Skeletal muscle cell (primary cell): ENCODE results near the gene HCN4.
A peak's percentile ranks its signal among the peaks of the same experiment; 100 is the strongest.
"Not testable (repeated sequence)": the region's sequence is repeated elsewhere in the genome, so short reads cannot be mapped to it uniquely, and the experiment has no call there.

Source experiments
- DNase-seq: peaks from one replicate; pipeline ENCODE4 v3.0.0-alpha.2; 2010; ENCODE audit warnings: low read depth
- H3K4me3 ChIP-seq: 2 replicates; pipeline ENCODE4 v1.5.1; 2011; ENCODE audit warnings: low read depth, mild to moderate bottlenecking, control low read depth, low read length, moderate library complexity

HCN4 gene

DNA sequence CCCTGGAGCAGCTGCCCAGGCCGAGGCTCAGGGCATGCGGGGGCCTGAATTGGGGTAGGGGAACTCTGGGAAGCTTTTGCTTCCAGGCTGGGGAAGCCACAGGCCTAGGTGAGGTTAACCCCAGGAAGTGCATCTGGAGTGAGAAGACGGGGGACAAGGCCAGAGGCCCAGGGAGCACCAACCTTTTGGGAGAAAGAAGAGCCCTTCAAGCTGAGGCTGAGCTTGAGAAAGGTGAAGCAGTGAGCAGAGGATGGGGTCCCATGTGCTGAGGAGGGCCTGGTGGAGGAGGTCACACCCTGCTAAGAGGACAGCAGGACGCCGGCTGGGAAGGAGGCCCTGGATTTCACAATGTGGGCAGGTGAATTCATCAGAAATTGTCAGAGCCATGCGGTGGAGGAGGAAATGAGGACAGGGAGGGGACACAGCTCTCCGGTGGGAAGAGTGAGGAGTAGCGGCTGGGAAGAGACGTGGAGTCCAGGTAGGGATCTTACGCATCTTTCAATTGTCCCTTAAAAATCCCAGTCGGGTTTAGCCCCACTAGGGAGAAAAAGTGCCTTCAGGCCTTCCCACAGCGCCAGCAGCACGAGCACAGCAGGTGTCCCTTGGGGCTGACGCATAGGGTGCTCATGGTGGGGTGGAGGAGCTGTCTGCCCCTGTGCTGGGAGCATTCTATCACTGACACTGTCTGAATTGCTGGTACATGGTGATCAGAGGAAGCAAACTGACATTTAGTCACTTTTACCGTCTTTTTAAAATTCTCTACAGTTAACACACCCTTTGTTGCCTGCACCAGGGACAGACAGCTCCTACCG lies 50.9 kb downstream of the HCN4 start:
- DNase-seq: no peak
- no peak overlapping the region for H3K4me3 ChIP-seq

DNA sequence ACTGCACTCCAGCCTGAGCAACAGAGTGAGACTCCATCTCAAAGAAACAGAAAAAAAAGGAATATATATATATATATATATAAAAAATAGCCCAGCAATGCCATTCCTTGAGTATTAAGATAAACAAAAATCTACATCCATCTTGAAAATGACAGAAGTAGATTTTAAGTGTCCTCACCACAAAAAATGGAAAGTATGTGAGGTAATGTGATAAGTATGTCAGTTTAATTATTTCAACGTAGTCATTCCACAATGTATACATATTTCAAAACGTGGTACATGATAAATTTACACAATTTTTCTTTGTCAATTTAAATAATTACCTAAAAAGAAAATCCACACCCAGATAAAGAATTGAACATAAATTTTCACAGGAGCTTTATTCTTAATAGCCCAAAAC lies 54.9 kb downstream of the HCN4 start:
- DNase-seq: no peak
- no peak overlapping the region for H3K4me3 ChIP-seq

DNA sequence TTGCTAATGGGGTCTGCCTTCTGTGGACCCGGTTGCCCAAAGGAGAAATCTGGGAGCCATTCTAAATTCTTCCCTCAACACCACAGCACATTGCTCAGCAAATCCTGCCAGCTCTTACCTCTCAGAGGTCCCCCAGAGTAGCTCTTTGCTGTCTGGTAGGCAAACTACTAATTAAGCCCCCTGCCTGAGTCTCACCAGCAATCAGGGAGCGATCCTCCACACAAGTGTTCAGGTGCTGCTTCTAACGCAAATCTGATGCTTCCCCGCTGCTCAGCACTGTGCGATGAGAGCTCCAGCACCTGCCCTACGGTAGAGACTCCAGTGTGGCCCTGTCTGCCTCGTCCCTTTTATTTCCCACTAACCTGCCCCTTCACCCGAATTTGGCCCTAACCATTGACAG lies 60.5 kb downstream of the HCN4 start:
- no peak for DNase-seq
- H3K4me3 ChIP-seq: no peak overlapping the region

GRCh38 chr15:73305331-73306211 lies 63.2 kb downstream of the HCN4 start:
- DNase-seq: peak; percentile 33
- no peak overlapping the region for H3K4me3 ChIP-seq

DNA sequence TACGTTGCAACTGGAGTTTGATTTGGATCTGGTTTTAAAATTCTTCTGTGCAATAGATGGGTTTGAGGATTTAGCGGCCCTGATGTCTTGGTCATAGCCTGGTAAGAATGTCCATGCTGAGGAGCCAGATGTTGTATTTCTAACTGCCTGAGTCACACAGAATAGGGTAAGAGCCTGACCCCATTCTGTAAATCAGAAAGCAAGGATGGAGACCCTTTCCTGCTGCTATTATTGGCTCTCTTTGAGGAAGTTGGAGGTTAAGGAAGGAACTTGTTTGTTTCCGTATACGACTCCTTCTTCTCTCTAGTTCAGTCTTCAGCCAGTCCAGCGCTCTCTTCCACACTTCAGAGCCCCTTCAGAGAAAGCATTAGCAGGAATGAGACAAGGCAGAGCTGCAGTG lies 65.1 kb downstream of the HCN4 start:
- H3K4me3 ChIP-seq: no peak overlapping the region
- no peak for DNase-seq

- not testable (repeated sequence) for H3K4me3 ChIP-seq, DNase-seq
These were observed 68.5 kb downstream of the HCN4 start for GRCh38 chr15:73300286-73300685.

DNA sequence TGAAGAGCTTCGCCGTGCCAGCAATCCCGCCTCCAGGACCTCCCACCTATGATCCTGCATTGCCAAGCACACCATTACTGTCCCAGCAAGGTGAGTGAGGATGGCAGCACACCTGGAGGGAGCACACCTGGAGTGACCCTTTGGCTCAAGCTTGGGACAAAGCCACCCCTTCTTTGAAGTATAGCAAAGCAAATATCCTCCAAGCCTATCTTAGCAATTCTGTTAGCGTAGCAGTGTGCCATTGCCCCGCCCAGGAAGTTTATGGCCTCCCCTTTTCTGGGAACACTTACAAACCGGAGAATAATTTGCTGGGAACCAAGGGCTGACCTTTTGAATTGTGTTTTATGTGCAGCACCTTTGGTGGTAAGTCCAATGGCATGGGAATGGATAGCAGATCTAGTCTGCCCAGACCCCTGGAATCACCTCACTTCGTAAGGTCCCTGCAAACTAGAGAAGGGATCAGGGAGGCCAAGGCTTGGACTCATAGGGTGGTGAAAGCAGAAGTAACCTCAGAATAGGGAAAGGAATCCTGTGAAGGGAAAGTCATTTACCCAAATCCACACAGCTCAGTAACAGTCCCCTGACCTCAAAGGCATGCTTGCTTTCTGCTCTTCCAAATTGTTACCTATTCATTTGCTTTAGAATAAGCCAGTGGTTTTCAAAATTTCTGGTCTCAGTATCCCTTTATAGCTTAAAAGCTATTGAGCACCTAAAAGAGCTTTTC lies 70.1 kb downstream of the HCN4 start:
- H3K4me3 ChIP-seq: no peak overlapping the region
- no peak for DNase-seq

GRCh38 chr15:73296609-73297353 lies 72.0 kb downstream of the HCN4 start:
- DNase-seq: no peak
- no peak overlapping the region for H3K4me3 ChIP-seq

DNA sequence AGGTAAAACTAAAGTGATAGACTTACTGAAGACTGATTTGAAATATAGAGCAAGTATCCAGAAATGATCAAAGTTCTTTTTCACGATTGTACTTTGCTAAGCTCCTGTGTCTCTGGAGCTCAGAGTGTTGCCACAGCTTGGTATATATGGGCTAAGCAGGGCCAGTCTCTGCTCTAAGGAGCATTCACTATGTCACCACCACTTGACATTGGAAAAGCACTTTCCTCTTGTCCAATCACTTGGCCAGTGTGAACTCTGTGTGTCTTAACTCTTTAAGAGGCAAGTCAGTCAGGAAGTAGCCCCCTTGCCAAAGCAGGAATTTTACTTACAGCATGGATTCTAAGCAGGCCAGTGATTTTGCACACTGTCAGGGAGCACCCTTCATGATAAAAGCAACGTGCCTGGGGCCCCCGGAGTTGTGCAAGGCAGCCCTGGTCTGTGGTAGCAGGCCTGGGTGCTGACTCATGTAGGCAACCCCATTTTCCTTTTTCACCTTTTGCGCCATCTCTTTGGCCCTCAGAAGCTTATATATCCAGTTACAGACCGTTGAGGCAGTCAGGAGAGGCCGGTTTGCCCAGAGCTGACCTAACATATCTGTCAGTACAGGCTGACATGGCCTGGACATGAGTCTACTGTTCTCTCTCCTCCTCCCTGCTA lies 73.0 kb downstream of the HCN4 start:
- peak; percentile 23 for DNase-seq
- no peak overlapping the region for H3K4me3 ChIP-seq

GRCh38 chr15:73293773-73294172 lies 75.0 kb downstream of the HCN4 start:
- no peak overlapping the region for H3K4me3 ChIP-seq
- no peak for DNase-seq

DNA sequence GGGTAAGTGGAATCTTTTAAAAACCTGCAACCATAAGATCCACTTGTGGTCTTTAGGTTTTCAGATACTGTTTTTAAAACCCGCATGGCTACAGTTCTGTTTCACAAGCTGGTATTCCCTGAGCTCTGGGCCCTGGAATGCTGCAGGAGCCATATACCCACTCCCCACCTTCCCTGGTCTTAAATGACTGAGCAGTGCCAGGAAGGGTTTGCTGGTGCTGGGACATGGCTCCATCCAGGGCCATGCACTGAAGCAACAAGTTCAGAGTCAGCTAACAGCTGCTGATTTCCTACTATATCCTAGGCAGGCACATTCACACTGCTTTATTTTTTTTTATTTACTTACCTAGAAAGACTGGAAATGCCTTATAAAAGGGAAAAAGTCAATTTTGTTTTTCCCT lies 77.3 kb downstream of the HCN4 start:
- no peak for DNase-seq

DNA sequence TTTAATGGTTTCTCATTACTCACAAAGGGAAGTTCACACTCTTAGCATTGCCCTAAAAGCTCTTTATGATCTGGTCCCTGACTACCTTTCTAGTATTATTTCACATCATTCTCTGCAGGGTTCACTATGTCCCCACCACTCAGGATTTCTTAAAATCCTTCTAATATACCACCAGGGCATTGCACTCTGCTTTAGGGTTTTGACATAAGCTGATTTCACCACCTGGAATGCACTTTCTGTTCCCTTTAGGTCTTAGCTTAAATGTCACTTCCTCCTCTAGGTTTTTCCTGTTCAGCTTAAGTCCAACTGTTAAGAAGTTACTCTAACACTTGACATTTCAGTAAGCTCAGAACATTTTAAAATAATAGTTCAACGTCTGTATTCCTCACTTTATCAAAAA lies 81.7 kb downstream of the HCN4 start:
- no peak for DNase-seq
- no peak overlapping the region for H3K4me3 ChIP-seq

More for the DNA sequence above, 77.3 kb downstream of the HCN4 start:
- H3K4me3 ChIP-seq: no peak overlapping the region

- no peak for DNase-seq
- no peak overlapping the region for H3K4me3 ChIP-seq
These were observed 82.4 kb downstream of the HCN4 start for GRCh38 chr15:73286311-73286710.

DNA sequence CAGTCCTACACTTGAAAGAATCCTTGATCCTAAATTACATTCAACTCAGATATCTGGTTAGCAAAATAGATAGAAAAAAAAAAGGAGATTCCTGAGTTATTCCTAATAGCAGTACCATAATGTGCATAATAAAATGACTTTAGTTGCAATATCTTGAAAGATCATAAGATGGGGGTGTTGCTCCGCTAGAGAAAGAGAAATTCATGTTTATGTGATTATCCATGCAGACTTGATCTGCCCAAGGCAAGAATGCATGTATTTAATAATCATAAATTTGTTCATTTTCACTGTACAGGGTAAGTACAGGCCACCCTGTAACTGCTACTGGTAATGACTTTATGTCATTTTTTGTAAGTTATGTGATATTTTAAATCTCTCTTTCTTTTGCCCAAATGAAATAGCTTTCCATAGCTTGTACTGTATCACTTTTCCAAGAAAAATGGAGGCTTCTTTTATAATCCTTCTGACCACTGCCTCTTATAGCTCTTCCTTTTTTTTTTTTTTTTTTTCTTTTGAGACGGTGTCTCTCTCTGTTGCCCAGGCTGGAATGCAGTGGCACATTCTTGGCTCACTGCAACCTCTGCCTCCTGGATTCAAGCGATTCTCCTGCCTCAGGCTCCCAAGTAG lies 84.6 kb downstream of the HCN4 start:
- no peak for DNase-seq
- H3K4me3 ChIP-seq: no peak overlapping the region

- no peak for DNase-seq
- no peak overlapping the region for H3K4me3 ChIP-seq
These were observed 85.3 kb downstream of the HCN4 start for GRCh38 chr15:73283366-73283962.

- DNase-seq: no peak
- H3K4me3 ChIP-seq: no peak overlapping the region
These were observed 86.0 kb downstream of the HCN4 start for GRCh38 chr15:73282567-73283365.

DNA sequence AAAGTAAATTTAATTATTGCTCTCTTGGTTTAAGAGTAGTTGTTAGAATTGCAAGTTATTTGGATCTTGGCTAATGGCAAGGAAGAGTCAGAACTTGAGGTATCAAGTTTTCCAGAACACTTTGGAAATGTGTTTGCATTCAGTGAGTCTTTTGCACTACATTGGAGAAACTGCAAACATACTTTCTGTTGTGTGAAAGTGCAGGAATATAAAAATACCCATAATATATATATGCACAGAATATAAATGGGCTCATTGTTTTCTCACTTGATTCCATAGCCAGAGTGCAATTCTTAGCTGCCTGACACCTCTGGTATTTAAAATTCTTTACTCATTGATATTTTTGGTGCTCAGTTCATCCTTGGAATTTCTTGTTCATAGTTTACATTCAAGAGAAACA lies 92.9 kb downstream of the HCN4 start:
- DNase-seq: no peak
- no peak overlapping the region for H3K4me3 ChIP-seq
